Prostate gland (tissue), 2 donors: ENCODE data around the gene PPARA. TPM values are rescaled to one million over a fixed set of nuclear protein-coding genes. Genes with fewer than 3 reads are reported as not detected.

Source experiments
- DNase-seq: peaks from one replicate; pipeline ENCODE4 v3.0.0-alpha.2; 2019; ENCODE audit warnings: low spot score
- H3K27ac ChIP-seq, 2 donors: fragments of 200-600 bp; sonication (generic); 2 replicates each; pipeline ENCODE4 v1.5.1; 2017 to 2019
- H3K27me3 ChIP-seq: fragments of 200-600 bp; sonication (generic); replicated peaks from 2 replicates; pipeline ENCODE4 v1.5.1; 2019; ENCODE audit not compliant: insufficient read depth
- H3K36me3 ChIP-seq, 2 donors: fragments of 200-600 bp; sonication (generic); 1 replicate in 1 of 2; 2 replicates in 1 of 2; pipeline versions ENCODE4 v1.5.1 to v1.8.1; 2017 to 2019
- H3K4me1 ChIP-seq: fragments of 200-600 bp; sonication (generic); replicated peaks from 2 replicates; pipeline ENCODE4 v1.5.1; 2019
- H3K4me3 ChIP-seq, 2 donors: fragments of 200-600 bp; sonication (generic); 2 replicates each; pipeline ENCODE4 v1.5.1; 2017 to 2019
- H3K9me3 ChIP-seq: fragments of 200-600 bp; sonication (generic); 2 replicates; pipeline ENCODE4 v1.5.1; 2017
- CTCF ChIP-seq, 4 experiments: fragments of 200-600 bp in 2 of 4; fragments of 450-650 bp in 2 of 4; sonication (generic) in 2 of 4; IDR thresholded peaks; 1 replicate in 3 of 4; 2 replicates in 1 of 4; pipeline ENCODE4 v1.5.1; 2016 to 2019; ENCODE audit warnings: antibody characterized with exemption in 4 of 4, mild to moderate bottlenecking in 2 of 4, moderate library complexity in 2 of 4
- POLR2A ChIP-seq: fragments of 450-650 bp; IDR thresholded peaks from one replicate; pipeline ENCODE4 v1.6.1; 2016; ENCODE audit warnings: antibody characterized with exemption, mild to moderate bottlenecking
- POLR2AphosphoS5 ChIP-seq: sonication (generic); formaldehyde crosslinking; IDR thresholded peaks from one replicate; pipeline ENCODE4 v1.6.1; 2017; ENCODE audit warnings: antibody characterized with exemption
- WGBS: methylation state at CpG from one replicate; pipeline ENCODE4 v1.1.5; 2018; 5-methylcytosine and 5-hydroxymethylcytosine counted together
- intact Hi-C: fragments of 100-400 bp; cut with DNase I; formaldehyde crosslinking; loops from one replicate; pipeline ENCODE4 v1.14.2; 2022
- total RNA-seq, 2 donors: library from RNA; depleted of rRNA; stranded (reverse); fragments of >200 nt; gene quantifications; one replicate each; pipeline ENCODE4 v1.1.0, GENCODE V29; 2016

Gene PPARA
- total RNA-seq, 2 donors from 2014 or later = 21.2 to 27.3 TPM

- intact Hi-C loops = loop anchor here (5.0 kb wide), 1 partner anchor 116 kb away; the partner anchor contains the start of gene TTC38
- no peaks in the 10 kb centered on the region for H3K4me1 ChIP-seq
- H3K27ac ChIP-seq = peak overlapping the region; percentile 79 to 86
- DNase-seq = peak; percentile 23
- no peaks in the 10 kb centered on the region for H3K36me3 ChIP-seq
- no peaks in the 10 kb centered on the region for H3K27me3 ChIP-seq
- under 1% methylated on average over 45 of the region's 101 CpGs for WGBS
- TF ChIP-seq CTCF (IDR thresholded peaks at IDR 0.05) (no peak), POLR2AphosphoS5 (no peak), POLR2A (no peak)
- no peaks in the 10 kb centered on the region for H3K9me3 ChIP-seq
- H3K4me3 ChIP-seq = peak overlapping the region; percentile 68 to 94
Measured at GRCh38 chr22:46150655-46151477, 540 bp downstream of the PPARA start.

GRCh38 chr22:46153930-46154329 is 3.6 kb downstream of the PPARA start:
- H3K27ac ChIP-seq = no peak overlapping the region
- H3K27me3 ChIP-seq = no peaks in the 10 kb centered on the region
- intact Hi-C loops = loop anchor here (5.0 kb wide), 1 partner anchor 113 kb away; the partner anchor contains the start of gene TTC38
- H3K4me3 ChIP-seq = no peak overlapping the region
- no peaks in the 10 kb centered on the region for H3K9me3 ChIP-seq
- TF ChIP-seq POLR2A = no peak
- TF ChIP-seq CTCF (IDR thresholded peaks at IDR 0.05) = no peak
- TF ChIP-seq POLR2AphosphoS5 = no peak
- no peak for DNase-seq
- no peaks in the 10 kb centered on the region for H3K4me1 ChIP-seq
- 78% methylated on average over 3 of the region's 3 CpGs for WGBS
- H3K36me3 ChIP-seq = no peaks in the 10 kb centered on the region

- no peak for DNase-seq
- WGBS = 65% methylated on average over 3 of the region's 3 CpGs
- Histone ChIP-seq H3K9me3 (no peaks in the 10 kb centered on the region), H3K27ac (no peak overlapping the region), H3K36me3 (no peaks in the 10 kb centered on the region), H3K4me3 (no peak overlapping the region), H3K4me1 (no peaks in the 10 kb centered on the region), H3K27me3 (no peaks in the 10 kb centered on the region)
- intact Hi-C loops = no loop called here
- TF ChIP-seq POLR2AphosphoS5 (no peak), POLR2A (no peak), CTCF (IDR thresholded peaks at IDR 0.05) (no peak)
Measured at GRCh38 chr22:46156031-46156430, 5.7 kb downstream of the PPARA start.

- H3K9me3 ChIP-seq = no peaks in the 10 kb centered on the region
- H3K27me3 ChIP-seq = no peaks in the 10 kb centered on the region
- no peaks in the 10 kb centered on the region for H3K4me1 ChIP-seq
- intact Hi-C loops = no loop called here
- H3K4me3 ChIP-seq = no peak overlapping the region
- no peak overlapping the region for H3K27ac ChIP-seq
- TF ChIP-seq CTCF (IDR thresholded peaks at IDR 0.05) (no peak), POLR2AphosphoS5 (no peak), POLR2A (no peak)
- WGBS = 62% methylated on average over 7 of the region's 7 CpGs
- DNase-seq = no peak
- no peaks in the 10 kb centered on the region for H3K36me3 ChIP-seq
Measured at GRCh38 chr22:46158283-46158682, 8.0 kb downstream of the PPARA start.

GRCh38 chr22:46159212-46159611 is 8.9 kb downstream of the PPARA start:
- Histone ChIP-seq H3K36me3 (no peaks in the 10 kb centered on the region), H3K27me3 (no peaks in the 10 kb centered on the region), H3K9me3 (no peaks in the 10 kb centered on the region), H3K4me1 (no peaks in the 10 kb centered on the region), H3K27ac (no peak overlapping the region), H3K4me3 (no peak overlapping the region)
- DNase-seq = no peak
- WGBS = 88% methylated on average over 7 of the region's 7 CpGs
- no peak for TF ChIP-seq POLR2A
- no peak for TF ChIP-seq CTCF (IDR thresholded peaks at IDR 0.05)
- TF ChIP-seq POLR2AphosphoS5 = no peak
- intact Hi-C loops = no loop called here
